Measurements from ENCODE around the gene CACNB2. TPM values are rescaled to one million over a fixed set of nuclear protein-coding genes. Genes with fewer than 3 reads are reported as not detected.

Gene CACNB2
- total and polyA plus RNA-seq, 4 experiments from 2014 or later: 0.36 to 0.81 TPM; not detected in 2

GRCh38 chr10:18261768-18262231 is 121.6 kb downstream of the CACNB2 start:
- POLR2A ChIA-PET (ENCODE audit: partially characterized antibody): no interaction called here

DNA sequence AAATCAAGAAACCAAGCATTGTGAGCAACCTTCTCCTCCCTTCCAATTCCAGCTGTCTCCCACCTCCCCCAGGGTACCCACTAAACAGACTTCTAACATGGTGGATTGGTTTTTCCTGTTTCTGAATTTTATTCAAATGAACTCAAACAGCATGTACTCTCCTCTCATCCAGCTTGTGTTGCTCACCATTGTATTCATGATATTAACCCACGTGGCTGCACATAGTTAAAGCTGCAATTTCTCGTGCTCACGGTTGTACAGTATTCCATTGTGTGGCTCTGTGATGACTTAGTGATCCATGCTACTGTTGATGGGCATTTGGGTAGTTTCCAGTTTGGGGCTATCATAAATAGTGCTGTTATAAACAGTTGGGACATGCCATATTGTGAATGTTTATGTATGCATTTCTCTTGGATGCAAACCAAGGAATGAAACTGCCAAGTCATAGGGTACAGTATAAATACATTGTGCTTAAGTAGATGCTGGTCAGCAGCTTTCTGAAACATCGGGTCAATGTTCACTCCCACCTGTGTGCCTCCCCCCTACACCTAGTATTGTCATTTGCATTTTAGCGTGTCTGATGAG is 124.3 kb downstream of the CACNB2 start:
- Histone ChIP-seq H3K4me3 (ENCODE audit: low read length in 2 of 2) (no peak overlapping the region), H3K9me3 (ENCODE audit: control insufficient read depth in 1 of 2, low read length in 2 of 2) (no peaks in the 10 kb centered on the region), H3K27me3 (ENCODE audit: insufficient read depth, low read length) (no peaks in the 10 kb centered on the region), H3K27ac (ENCODE audit: low read depth, low read length) (no peak overlapping the region), H3K4me1 (ENCODE audit: insufficient read depth, low read length) (no peaks in the 10 kb centered on the region), H3K36me3 (ENCODE audit: insufficient read depth, low read length) (no peaks in the 10 kb centered on the region)
- no peaks in the 10 kb centered on the region for H3K36me3 Mint-ChIP-seq
- ChIA-PET CTCF (ENCODE audit: partially characterized antibody) (no interaction called here), POLR2A (ENCODE audit: partially characterized antibody) (no interaction called here)
- H3K27ac Mint-ChIP-seq: no peak overlapping the region
- no peak for DNase-seq
- H3K4me3 Mint-ChIP-seq: no peak overlapping the region
- peaks cover 0 to 4% of the 10 kb centered on the region in 2 donors for H3K27me3 Mint-ChIP-seq
- H3K9me3 Mint-ChIP-seq: no peaks in the 10 kb centered on the region
- intact Hi-C loops (cut with micrococcal nuclease): no loop called here
- no peaks in the 10 kb centered on the region for H3K4me1 Mint-ChIP-seq

More at GRCh38 chr10:18261768-18262231, 121.6 kb downstream of the CACNB2 start:
- Histone ChIP-seq H3K4me1 (ENCODE audit: insufficient read depth, low read length) (no peaks in the 10 kb centered on the region), H3K9me3 (ENCODE audit: control insufficient read depth in 1 of 2, low read length in 2 of 2) (no peaks in the 10 kb centered on the region), H3K27me3 (ENCODE audit: insufficient read depth, low read length) (no peaks in the 10 kb centered on the region), H3K4me3 (ENCODE audit: low read length in 2 of 2) (no peak overlapping the region), H3K36me3 (ENCODE audit: insufficient read depth, low read length) (no peaks in the 10 kb centered on the region), H3K27ac (ENCODE audit: low read depth, low read length) (no peak overlapping the region)
- no peak overlapping the region for H3K27ac Mint-ChIP-seq
- no peaks in the 10 kb centered on the region for H3K36me3 Mint-ChIP-seq
- peaks cover 2 to 4% of the 10 kb centered on the region in 2 donors for H3K27me3 Mint-ChIP-seq
- CTCF ChIA-PET (ENCODE audit: partially characterized antibody): no interaction called here
- intact Hi-C loops (cut with micrococcal nuclease): no loop called here
- H3K4me1 Mint-ChIP-seq: no peaks in the 10 kb centered on the region
- H3K4me3 Mint-ChIP-seq: no peak overlapping the region
- no peaks in the 10 kb centered on the region for H3K9me3 Mint-ChIP-seq
- DNase-seq: no peak

DNA sequence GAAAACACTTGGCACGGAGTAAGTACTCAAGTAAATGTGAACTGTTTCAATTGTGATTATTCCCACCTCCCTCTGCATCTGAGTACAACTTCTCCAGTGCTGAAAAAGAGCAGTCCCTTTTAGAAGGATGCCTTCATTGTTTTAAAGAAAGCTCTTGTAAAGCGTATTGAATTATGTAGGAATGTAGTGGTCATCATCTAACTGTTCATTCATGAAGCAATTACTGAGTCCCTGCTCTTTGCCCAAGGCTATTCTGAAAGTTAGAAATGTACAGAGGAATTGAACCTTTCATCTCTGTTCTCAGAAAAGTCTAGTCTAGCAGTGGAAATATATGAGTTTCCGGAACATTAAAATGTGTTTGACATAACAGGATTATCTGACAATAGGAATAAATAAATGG is 127.8 kb downstream of the CACNB2 start:
- Histone ChIP-seq H3K27me3 (ENCODE audit: insufficient read depth, low read length) (no peaks in the 10 kb centered on the region), H3K36me3 (ENCODE audit: insufficient read depth, low read length) (no peaks in the 10 kb centered on the region), H3K4me3 (ENCODE audit: low read length in 2 of 2) (no peak overlapping the region), H3K4me1 (ENCODE audit: insufficient read depth, low read length) (no peaks in the 10 kb centered on the region), H3K27ac (ENCODE audit: low read depth, low read length) (no peak overlapping the region), H3K9me3 (ENCODE audit: control insufficient read depth in 1 of 2, low read length in 2 of 2) (no peaks in the 10 kb centered on the region)
- no peaks in the 10 kb centered on the region for H3K9me3 Mint-ChIP-seq
- ChIA-PET CTCF (ENCODE audit: partially characterized antibody) (no interaction called here), POLR2A (ENCODE audit: partially characterized antibody) (no interaction called here)
- no peaks in the 10 kb centered on the region for H3K36me3 Mint-ChIP-seq
- no peak overlapping the region for H3K4me3 Mint-ChIP-seq
- H3K27ac Mint-ChIP-seq: no peak overlapping the region
- intact Hi-C loops (cut with micrococcal nuclease): no loop called here
- DNase-seq: no peak
- H3K27me3 Mint-ChIP-seq: no peaks in the 10 kb centered on the region
- H3K4me1 Mint-ChIP-seq: no peaks in the 10 kb centered on the region

- H3K4me3 Mint-ChIP-seq: no peak overlapping the region
- no peak overlapping the region for H3K4me3 ChIP-seq (ENCODE audit: low read length in 2 of 2)
These were observed 131.3 kb downstream of the CACNB2 start for GRCh38 chr10:18271491-18271890.

GRCh38 chr10:18273039-18273438 is 132.8 kb downstream of the CACNB2 start:
- H3K4me1 ChIP-seq (ENCODE audit: insufficient read depth, low read length): no peaks in the 10 kb centered on the region
- Mint-ChIP-seq H3K9me3 (peaks cover 0 to 2% (median 0%) of the 10 kb centered on the region in 8 donors), H3K4me1 (no peaks in the 10 kb centered on the region), H3K4me3 (no peak overlapping the region), H3K36me3 (no peaks in the 10 kb centered on the region), H3K27me3 (no peaks in the 10 kb centered on the region), H3K27ac (no peak overlapping the region)
- H3K36me3 ChIP-seq (ENCODE audit: insufficient read depth, low read length): no peaks in the 10 kb centered on the region
- no peak for DNase-seq
- intact Hi-C loops (cut with micrococcal nuclease): no loop called here
- no peak overlapping the region for H3K4me3 ChIP-seq (ENCODE audit: low read length in 2 of 2)
- ChIA-PET POLR2A (ENCODE audit: partially characterized antibody) (no interaction called here), CTCF (ENCODE audit: partially characterized antibody) (no interaction called here)
- no peaks in the 10 kb centered on the region for H3K9me3 ChIP-seq (ENCODE audit: control insufficient read depth in 1 of 2, low read length in 2 of 2)
- no peaks in the 10 kb centered on the region for H3K27me3 ChIP-seq (ENCODE audit: insufficient read depth, low read length)
- H3K27ac ChIP-seq (ENCODE audit: low read depth, low read length): no peak overlapping the region

More at GRCh38 chr10:18271491-18271890, 131.3 kb downstream of the CACNB2 start:
- no peaks in the 10 kb centered on the region for H3K4me1 Mint-ChIP-seq
- H3K36me3 Mint-ChIP-seq: no peaks in the 10 kb centered on the region
- ChIA-PET POLR2A (ENCODE audit: partially characterized antibody) (no interaction called here), CTCF (ENCODE audit: partially characterized antibody) (no interaction called here)
- Histone ChIP-seq H3K27ac (ENCODE audit: low read depth, low read length) (no peak overlapping the region), H3K9me3 (ENCODE audit: control insufficient read depth in 1 of 2, low read length in 2 of 2) (no peaks in the 10 kb centered on the region), H3K4me1 (ENCODE audit: insufficient read depth, low read length) (no peaks in the 10 kb centered on the region), H3K36me3 (ENCODE audit: insufficient read depth, low read length) (no peaks in the 10 kb centered on the region), H3K27me3 (ENCODE audit: insufficient read depth, low read length) (no peaks in the 10 kb centered on the region)
- H3K27me3 Mint-ChIP-seq: no peaks in the 10 kb centered on the region
- no peak for DNase-seq
- intact Hi-C loops (cut with micrococcal nuclease): no loop called here
- H3K9me3 Mint-ChIP-seq: no peaks in the 10 kb centered on the region
- no peak overlapping the region for H3K27ac Mint-ChIP-seq

DNA sequence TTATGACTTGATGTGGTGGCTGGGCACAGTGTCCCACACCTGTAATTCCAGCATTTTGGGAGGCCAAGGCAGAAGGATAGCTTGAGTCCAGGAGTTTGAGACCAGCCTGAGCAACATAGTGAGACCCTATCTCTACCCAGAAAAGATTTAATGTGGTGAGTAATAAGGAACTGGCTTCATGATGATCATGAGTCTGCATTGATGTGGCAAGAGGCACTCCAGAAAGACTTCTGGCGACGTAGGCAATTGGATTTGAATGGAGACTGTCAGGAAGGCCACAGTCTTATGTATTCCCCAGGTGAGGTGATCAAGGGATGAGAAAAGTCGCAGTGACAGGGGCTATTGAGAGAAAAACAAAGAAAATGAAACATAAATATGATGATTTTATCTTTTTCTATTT is 138.0 kb downstream of the CACNB2 start:
- Mint-ChIP-seq H3K9me3 (peaks cover 0 to 3% (median 0%) of the 10 kb centered on the region in 8 donors), H3K36me3 (no peaks in the 10 kb centered on the region), H3K4me3 (no peak overlapping the region), H3K27me3 (peaks cover 0 to 1% of the 10 kb centered on the region in 2 donors), H3K4me1 (no peaks in the 10 kb centered on the region), H3K27ac (no peak overlapping the region)
- no peak for DNase-seq
- CTCF ChIA-PET (ENCODE audit: partially characterized antibody): no interaction called here
- H3K27ac ChIP-seq (ENCODE audit: low read depth, low read length): no peak overlapping the region
- POLR2A ChIA-PET (ENCODE audit: partially characterized antibody): no interaction called here
- no peaks in the 10 kb centered on the region for H3K9me3 ChIP-seq (ENCODE audit: control insufficient read depth in 1 of 2, low read length in 2 of 2)
- intact Hi-C loops (cut with micrococcal nuclease): no loop called here
- H3K4me3 ChIP-seq (ENCODE audit: low read length in 2 of 2): no peak overlapping the region
- no peaks in the 10 kb centered on the region for H3K36me3 ChIP-seq (ENCODE audit: insufficient read depth, low read length)
- no peaks in the 10 kb centered on the region for H3K27me3 ChIP-seq (ENCODE audit: insufficient read depth, low read length)
- no peaks in the 10 kb centered on the region for H3K4me1 ChIP-seq (ENCODE audit: insufficient read depth, low read length)

- H3K27ac Mint-ChIP-seq: no peak overlapping the region
- no peaks in the 10 kb centered on the region for H3K4me1 Mint-ChIP-seq
- H3K9me3 ChIP-seq (ENCODE audit: control insufficient read depth in 1 of 2, low read length in 2 of 2): no peaks in the 10 kb centered on the region
- no peaks in the 10 kb centered on the region for H3K36me3 Mint-ChIP-seq
- no peak overlapping the region for H3K4me3 Mint-ChIP-seq
- DNase-seq: no peak
- intact Hi-C loops (cut with micrococcal nuclease): no loop called here
- peaks cover 0 to 3% (median 0%) of the 10 kb centered on the region in 8 donors for H3K9me3 Mint-ChIP-seq
- no peaks in the 10 kb centered on the region for H3K4me1 ChIP-seq (ENCODE audit: insufficient read depth, low read length)
- H3K27me3 Mint-ChIP-seq: peaks cover 0 to 1% of the 10 kb centered on the region in 2 donors
- CTCF ChIA-PET (ENCODE audit: partially characterized antibody): no interaction called here
- H3K27ac ChIP-seq (ENCODE audit: low read depth, low read length): no peak overlapping the region
- no peaks in the 10 kb centered on the region for H3K27me3 ChIP-seq (ENCODE audit: insufficient read depth, low read length)
- POLR2A ChIA-PET (ENCODE audit: partially characterized antibody): no interaction called here
- H3K4me3 ChIP-seq (ENCODE audit: low read length in 2 of 2): no peak overlapping the region
- no peaks in the 10 kb centered on the region for H3K36me3 ChIP-seq (ENCODE audit: insufficient read depth, low read length)
These were observed 138.9 kb downstream of the CACNB2 start for GRCh38 chr10:18279173-18279572.

DNA sequence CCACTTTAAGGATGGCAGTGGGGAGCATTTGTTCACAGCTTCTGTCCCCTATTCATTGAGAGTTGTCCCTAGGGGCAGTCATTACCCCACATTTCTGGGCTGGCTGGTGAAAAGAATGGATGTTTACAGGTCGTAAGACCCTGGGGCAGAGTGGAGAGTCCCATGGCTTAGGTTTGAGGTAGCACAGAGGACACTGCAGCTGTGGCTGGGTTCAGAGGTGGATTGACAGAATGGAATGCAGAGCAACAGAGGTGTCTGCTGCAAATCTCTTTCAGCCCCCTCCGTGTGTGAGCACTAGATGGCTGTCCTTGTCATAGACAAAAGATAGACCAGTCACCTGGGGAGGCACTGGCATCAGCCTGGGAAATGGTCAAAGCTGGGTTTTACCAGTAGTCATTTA is 141.9 kb downstream of the CACNB2 start:
- H3K27me3 Mint-ChIP-seq: peaks cover 0 to 1% of the 10 kb centered on the region in 2 donors
- Histone ChIP-seq H3K27ac (ENCODE audit: low read depth, low read length) (no peak overlapping the region), H3K4me1 (ENCODE audit: insufficient read depth, low read length) (no peaks in the 10 kb centered on the region), H3K9me3 (ENCODE audit: control insufficient read depth in 1 of 2, low read length in 2 of 2) (no peaks in the 10 kb centered on the region), H3K36me3 (ENCODE audit: insufficient read depth, low read length) (no peaks in the 10 kb centered on the region), H3K27me3 (ENCODE audit: insufficient read depth, low read length) (no peaks in the 10 kb centered on the region), H3K4me3 (ENCODE audit: low read length in 2 of 2) (no peak overlapping the region)
- no peaks in the 10 kb centered on the region for H3K36me3 Mint-ChIP-seq
- H3K4me3 Mint-ChIP-seq: no peak overlapping the region
- peaks cover 0 to 3% (median 0%) of the 10 kb centered on the region in 8 donors for H3K9me3 Mint-ChIP-seq
- intact Hi-C loops (cut with micrococcal nuclease): no loop called here
- ChIA-PET CTCF (ENCODE audit: partially characterized antibody) (no interaction called here), POLR2A (ENCODE audit: partially characterized antibody) (no interaction called here)
- DNase-seq: no peak
- no peak overlapping the region for H3K27ac Mint-ChIP-seq
- no peaks in the 10 kb centered on the region for H3K4me1 Mint-ChIP-seq
